GM23338 (cell line): ENCODE data around the gene FAM193B. TPM values are rescaled to one million over a fixed set of nuclear protein-coding genes. Genes with fewer than 3 reads are reported as not detected.

ENCODE experiments used
- ATAC-seq: fragments of 200-7000 bp; cut with Tn5 transposase; 3 replicates; pipeline ENCODE4 v1.9.1; 2020
- DNase-seq: peaks from one replicate; pipeline ENCODE4 v3.0.0-alpha.2; 2015; ENCODE audit warnings: low spot score
- H2AFZ ChIP-seq: fragments of 200-600 bp; sonication (generic); 2 replicates; pipeline ENCODE4 v1.8.0; 2016; ENCODE audit warnings: antibody characterized with exemption, mild to moderate bottlenecking, moderate library complexity
- H3F3A ChIP-seq: fragments of 200-600 bp; sonication (generic); replicated peaks from 2 replicates; pipeline ENCODE4 v1.8.0; 2017; ENCODE audit warnings: antibody characterized with exemption, mixed run types, low read depth
- H3K27ac ChIP-seq: fragments of 200-600 bp; sonication (generic); 2 replicates; pipeline ENCODE4 v1.6.1; 2016; ENCODE audit warnings: low read depth
- H3K27me3 ChIP-seq: fragments of 200-600 bp; sonication (generic); 2 replicates; pipeline ENCODE4 v1.8.0; 2016; ENCODE audit warnings: mild to moderate bottlenecking, mixed run types, moderate library complexity; ENCODE audit not compliant: insufficient read depth
- H3K36me3 ChIP-seq: fragments of 200-600 bp; sonication (generic); 2 replicates; pipeline ENCODE4 v1.8.0; 2016; ENCODE audit warnings: mild to moderate bottlenecking; ENCODE audit not compliant: insufficient read depth
- H3K4me1 ChIP-seq: fragments of 200-600 bp; sonication (generic); 2 replicates; pipeline ENCODE4 v1.8.0; 2016; ENCODE audit warnings: mild to moderate bottlenecking, moderate library complexity; ENCODE audit not compliant: insufficient read depth
- H3K4me2 ChIP-seq: fragments of 200-600 bp; sonication (generic); 2 replicates; pipeline ENCODE4 v1.7.1; 2017; ENCODE audit warnings: mixed run types
- H3K4me3 ChIP-seq: fragments of 200-600 bp; sonication (generic); 2 replicates; pipeline ENCODE4 v1.6.1; 2016; ENCODE audit warnings: mixed run types
- H3K79me2 ChIP-seq: fragments of 200-600 bp; sonication (generic); replicated peaks from 2 replicates; pipeline ENCODE4 v1.8.0; 2017; ENCODE audit warnings: mild to moderate bottlenecking; ENCODE audit not compliant: insufficient read depth
- H3K9me2 ChIP-seq: fragments of 200-600 bp; sonication (generic); 2 replicates; pipeline ENCODE4 v1.8.0; 2017; ENCODE audit not compliant: insufficient read depth
- H4K20me1 ChIP-seq: fragments of 200-600 bp; sonication (generic); replicated peaks from 2 replicates; pipeline ENCODE4 v1.8.0; 2017; ENCODE audit warnings: mild to moderate bottlenecking; ENCODE audit not compliant: insufficient read depth
- H3K27ac Mint-ChIP-seq: 2 replicates; pipeline ENCODE4 v1.8.0; 2020; ENCODE audit warnings: inconsistent platforms, mild to moderate bottlenecking, moderate library complexity, mixed read lengths
- H3K27me3 Mint-ChIP-seq: 3 replicates; pipeline ENCODE4 v1.8.0; 2022; ENCODE audit warnings: low read depth, mild to moderate bottlenecking, moderate library complexity, mixed read lengths, inconsistent platforms; ENCODE audit not compliant: insufficient read depth, poor library complexity
- H3K36me3 Mint-ChIP-seq: 3 replicates; pipeline ENCODE4 v1.8.0; 2021; ENCODE audit warnings: low read depth, mild to moderate bottlenecking, inconsistent platforms, moderate library complexity, mixed read lengths
- H3K4me1 Mint-ChIP-seq: 3 replicates; pipeline ENCODE4 v1.8.0; 2020; ENCODE audit warnings: mild to moderate bottlenecking, inconsistent platforms, mixed read lengths
- H3K4me3 Mint-ChIP-seq: 3 replicates; pipeline ENCODE4 v1.8.0; 2021; ENCODE audit warnings: moderate library complexity, mild to moderate bottlenecking, inconsistent platforms, mixed read lengths
- H3K9me3 Mint-ChIP-seq: 3 replicates; pipeline ENCODE4 v1.8.0; 2020; ENCODE audit warnings: moderate library complexity, mild to moderate bottlenecking, inconsistent platforms, mixed read lengths
- CREB1 ChIP-seq: fragments of 250-450 bp; sonication (Bioruptor Pico); IDR thresholded peaks from 2 replicates; pipeline ENCODE4 v1.5.0; 2020; ENCODE audit warnings: low read depth, mild to moderate bottlenecking, moderate library complexity
- EZH2 ChIP-seq: fragments of 200-600 bp; sonication (generic); IDR thresholded peaks from one replicate; pipeline ENCODE4 v1.8.0; 2017; ENCODE audit warnings: antibody characterized with exemption, mild to moderate bottlenecking, low read depth; ENCODE audit not compliant: unreplicated experiment
- EZH2phosphoT487 ChIP-seq: fragments of 200-600 bp; sonication (generic); IDR thresholded peaks from one replicate; pipeline ENCODE4 v1.8.1; 2018; ENCODE audit warnings: antibody characterized with exemption; ENCODE audit not compliant: unreplicated experiment
- JUNB ChIP-seq: IDR thresholded peaks from one replicate; pipeline ENCODE4 v1.6.1; 2016; ENCODE audit warnings: antibody characterized with exemption; ENCODE audit not compliant: unreplicated experiment
- NANOG ChIP-seq: IDR thresholded peaks from 2 replicates; pipeline ENCODE4 v1.6.1; 2016; ENCODE audit warnings: antibody characterized with exemption, borderline replicate concordance
- POLR2AphosphoS5 ChIP-seq: IDR thresholded peaks from 2 replicates; pipeline ENCODE4 v1.6.1; 2016; ENCODE audit warnings: antibody characterized with exemption, low read depth
- STAT1 ChIP-seq: IDR thresholded peaks from one replicate; pipeline ENCODE4 v1.6.1; 2016; ENCODE audit warnings: antibody characterized with exemption; ENCODE audit not compliant: unreplicated experiment
- ZNF114 ChIP-seq: fragments of 250-450 bp; sonication (Bioruptor Pico); IDR thresholded peaks from 2 replicates; pipeline ENCODE4 v1.5.0; 2020; ENCODE audit warnings: mild to moderate bottlenecking, moderate library complexity
- ZNF331 ChIP-seq: fragments of 250-450 bp; sonication (Bioruptor Pico); IDR thresholded peaks from 2 replicates; pipeline ENCODE4 v1.5.0; 2020; ENCODE audit warnings: low read depth, mild to moderate bottlenecking, moderate library complexity
- polyA plus RNA-seq: library from polyadenylated mRNA; unstranded; fragments of >200 nt; fragmentation: Nextera tagmentation; extraction: Ambion mirVana; gene quantifications from 2 replicates; pipeline ENCODE4 v1.2.1, GENCODE V29; 2016
- total RNA-seq: library from RNA; depleted of rRNA; stranded (reverse); fragments of >200 nt; shearing (Covaris generic); gene quantifications from 2 replicates; pipeline ENCODE4 v1.2.3, GENCODE V29; 2014
- TF ChIP-seq, protein P1 (sequence below): fragments of 250-450 bp; sonication (Bioruptor Pico); IDR thresholded peaks from 2 replicates; pipeline ENCODE4 v1.5.0; 2020; ENCODE audit warnings: mild to moderate bottlenecking, moderate library complexity
- TF ChIP-seq, protein P2 (sequence below): IDR thresholded peaks from 2 replicates; pipeline ENCODE4 v1.6.1; 2016; ENCODE audit warnings: antibody characterized with exemption
- TF ChIP-seq, protein P3 (sequence below): IDR thresholded peaks from one replicate; pipeline ENCODE4 v1.6.1; 2018; ENCODE audit warnings: antibody characterized with exemption; ENCODE audit not compliant: unreplicated experiment
- TF ChIP-seq, protein P4 (sequence below), 2 experiments: fragments of 200-600 bp in 1 of 2; sonication (generic) in 1 of 2; conservative IDR thresholded peaks; 2 replicates each; pipeline versions ENCODE4 v1.5.1 to v1.6.1; 2016 to 2017; ENCODE audit warnings: antibody characterized with exemption in 2 of 2, low read depth in 2 of 2, mild to moderate bottlenecking in 2 of 2, moderate library complexity in 1 of 2

Gene FAM193B
- total and polyA plus RNA-seq, 2 experiments from 2014 or later, result 44.4 to 58.6 TPM

DNA sequence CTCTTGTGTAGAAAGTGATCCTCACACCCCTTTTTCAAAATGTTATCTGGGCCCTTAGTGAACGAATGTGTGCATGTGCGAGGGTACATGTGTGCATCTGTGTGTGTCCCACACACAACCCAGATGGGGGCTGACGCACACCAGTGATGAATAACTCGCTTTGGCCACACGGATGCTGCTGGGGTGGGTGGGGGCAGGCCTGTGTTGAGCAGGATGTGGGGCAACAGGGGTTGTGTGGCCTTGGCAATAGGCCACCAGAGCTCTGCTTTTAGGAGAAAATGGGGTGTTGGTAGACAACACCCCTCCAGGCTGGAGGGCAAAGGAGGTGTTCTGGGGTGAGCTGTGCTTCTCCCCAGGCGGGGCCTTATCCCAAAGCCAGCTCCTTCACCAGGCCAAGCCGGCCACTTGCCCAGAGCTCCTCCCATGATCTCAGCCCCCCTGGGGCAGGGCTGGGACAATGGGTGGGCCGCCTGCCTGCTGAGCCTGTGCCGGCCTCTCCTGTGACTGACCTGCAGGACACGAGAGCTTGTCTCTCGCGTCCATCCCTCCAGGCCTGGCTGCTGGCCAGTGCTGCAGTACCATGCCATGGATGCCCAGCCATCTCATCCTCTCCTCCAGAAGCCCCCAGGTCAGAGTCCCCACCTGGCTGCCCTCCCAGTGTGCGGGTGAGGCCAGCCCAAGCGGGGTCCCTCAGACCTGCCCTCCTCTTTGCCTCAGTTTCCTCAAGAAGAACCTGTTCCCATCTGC, 82.6 kb downstream of the FAM193B start:
- no peak for DNase-seq
- H3K79me2 ChIP-seq, result peaks cover 50% of the 10 kb centered on the region
- H4K20me1 ChIP-seq, result peaks cover 37% of the 10 kb centered on the region

More for the DNA sequence above, 82.6 kb downstream of the FAM193B start:
- H3K27me3 Mint-ChIP-seq, result peaks cover 30% of the 10 kb centered on the region
- Histone ChIP-seq H3K27me3 (no peaks in the 10 kb centered on the region), H3F3A (peaks cover 38% of the 10 kb centered on the region), H2AFZ (no peak overlapping the region), H3K4me2 (peak overlapping the region; percentile 92), H3K27ac (peak overlapping the region; percentile 55; the same call in 1 of the 2 replicates), H3K4me3 (peak overlapping the region; percentile 97), H3K9me2 (no peaks in the 10 kb centered on the region), H3K36me3 (peaks cover 15% of the 10 kb centered on the region; the same call in 1 of the 2 replicates), H3K4me1 (peaks cover 54% of the 10 kb centered on the region)
- H3K9me3 Mint-ChIP-seq, result no peaks in the 10 kb centered on the region; the same call in 1 of the 3 replicates
- H3K4me1 Mint-ChIP-seq, result peaks cover 56% of the 10 kb centered on the region
- H3K27ac Mint-ChIP-seq, result peak overlapping the region; percentile 62
- no peak for TF ChIP-seq NANOG
- TF ChIP-seq ZNF331 (CRISPR knock-in tag), result no peak
- no peak for TF ChIP-seq EZH2phosphoT487
- no peak for TF ChIP-seq POLR2AphosphoS5
- no peak for TF ChIP-seq EZH2
- TF ChIP-seq, protein P1, sequence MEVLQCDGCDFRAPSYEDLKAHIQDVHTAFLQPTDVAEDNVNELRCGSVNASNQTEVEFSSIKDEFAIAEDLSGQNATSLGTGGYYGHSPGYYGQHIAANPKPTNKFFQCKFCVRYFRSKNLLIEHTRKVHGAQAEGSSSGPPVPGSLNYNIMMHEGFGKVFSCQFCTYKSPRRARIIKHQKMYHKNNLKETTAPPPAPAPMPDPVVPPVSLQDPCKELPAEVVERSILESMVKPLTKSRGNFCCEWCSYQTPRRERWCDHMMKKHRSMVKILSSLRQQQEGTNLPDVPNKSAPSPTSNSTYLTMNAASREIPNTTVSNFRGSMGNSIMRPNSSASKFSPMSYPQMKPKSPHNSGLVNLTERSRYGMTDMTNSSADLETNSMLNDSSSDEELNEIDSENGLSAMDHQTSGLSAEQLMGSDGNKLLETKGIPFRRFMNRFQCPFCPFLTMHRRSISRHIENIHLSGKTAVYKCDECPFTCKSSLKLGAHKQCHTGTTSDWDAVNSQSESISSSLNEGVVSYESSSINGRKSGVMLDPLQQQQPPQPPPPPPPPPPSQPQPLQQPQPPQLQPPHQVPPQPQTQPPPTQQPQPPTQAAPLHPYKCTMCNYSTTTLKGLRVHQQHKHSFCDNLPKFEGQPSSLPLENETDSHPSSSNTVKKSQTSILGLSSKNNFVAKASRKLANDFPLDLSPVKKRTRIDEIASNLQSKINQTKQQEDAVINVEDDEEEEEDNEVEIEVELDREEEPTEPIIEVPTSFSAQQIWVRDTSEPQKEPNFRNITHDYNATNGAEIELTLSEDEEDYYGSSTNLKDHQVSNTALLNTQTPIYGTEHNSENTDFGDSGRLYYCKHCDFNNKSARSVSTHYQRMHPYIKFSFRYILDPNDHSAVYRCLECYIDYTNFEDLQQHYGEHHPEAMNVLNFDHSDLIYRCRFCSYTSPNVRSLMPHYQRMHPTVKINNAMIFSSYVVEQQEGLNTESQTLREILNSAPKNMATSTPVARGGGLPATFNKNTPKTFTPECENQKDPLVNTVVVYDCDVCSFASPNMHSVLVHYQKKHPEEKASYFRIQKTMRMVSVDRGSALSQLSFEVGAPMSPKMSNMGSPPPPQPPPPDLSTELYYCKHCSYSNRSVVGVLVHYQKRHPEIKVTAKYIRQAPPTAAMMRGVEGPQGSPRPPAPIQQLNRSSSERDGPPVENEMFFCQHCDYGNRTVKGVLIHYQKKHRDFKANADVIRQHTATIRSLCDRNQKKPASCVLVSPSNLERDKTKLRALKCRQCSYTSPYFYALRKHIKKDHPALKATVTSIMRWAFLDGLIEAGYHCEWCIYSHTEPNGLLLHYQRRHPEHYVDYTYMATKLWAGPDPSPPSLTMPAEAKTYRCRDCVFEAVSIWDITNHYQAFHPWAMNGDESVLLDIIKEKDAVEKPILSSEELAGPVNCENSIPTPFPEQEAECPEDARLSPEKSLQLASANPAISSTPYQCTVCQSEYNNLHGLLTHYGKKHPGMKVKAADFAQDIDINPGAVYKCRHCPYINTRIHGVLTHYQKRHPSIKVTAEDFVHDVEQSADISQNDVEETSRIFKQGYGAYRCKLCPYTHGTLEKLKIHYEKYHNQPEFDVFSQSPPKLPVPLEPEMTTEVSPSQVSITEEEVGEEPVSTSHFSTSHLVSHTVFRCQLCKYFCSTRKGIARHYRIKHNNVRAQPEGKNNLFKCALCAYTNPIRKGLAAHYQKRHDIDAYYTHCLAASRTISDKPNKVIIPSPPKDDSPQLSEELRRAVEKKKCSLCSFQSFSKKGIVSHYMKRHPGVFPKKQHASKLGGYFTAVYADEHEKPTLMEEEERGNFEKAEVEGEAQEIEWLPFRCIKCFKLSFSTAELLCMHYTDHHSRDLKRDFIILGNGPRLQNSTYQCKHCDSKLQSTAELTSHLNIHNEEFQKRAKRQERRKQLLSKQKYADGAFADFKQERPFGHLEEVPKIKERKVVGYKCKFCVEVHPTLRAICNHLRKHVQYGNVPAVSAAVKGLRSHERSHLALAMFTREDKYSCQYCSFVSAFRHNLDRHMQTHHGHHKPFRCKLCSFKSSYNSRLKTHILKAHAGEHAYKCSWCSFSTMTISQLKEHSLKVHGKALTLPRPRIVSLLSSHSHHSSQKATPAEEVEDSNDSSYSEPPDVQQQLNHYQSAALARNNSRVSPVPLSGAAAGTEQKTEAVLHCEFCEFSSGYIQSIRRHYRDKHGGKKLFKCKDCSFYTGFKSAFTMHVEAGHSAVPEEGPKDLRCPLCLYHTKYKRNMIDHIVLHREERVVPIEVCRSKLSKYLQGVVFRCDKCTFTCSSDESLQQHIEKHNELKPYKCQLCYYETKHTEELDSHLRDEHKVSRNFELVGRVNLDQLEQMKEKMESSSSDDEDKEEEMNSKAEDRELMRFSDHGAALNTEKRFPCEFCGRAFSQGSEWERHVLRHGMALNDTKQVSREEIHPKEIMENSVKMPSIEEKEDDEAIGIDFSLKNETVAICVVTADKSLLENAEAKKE (CRISPR knock-in tag), result no peak
- TF ChIP-seq CREB1 (CRISPR knock-in tag), result no peak
- no peak for TF ChIP-seq JUNB
- TF ChIP-seq, protein P2, sequence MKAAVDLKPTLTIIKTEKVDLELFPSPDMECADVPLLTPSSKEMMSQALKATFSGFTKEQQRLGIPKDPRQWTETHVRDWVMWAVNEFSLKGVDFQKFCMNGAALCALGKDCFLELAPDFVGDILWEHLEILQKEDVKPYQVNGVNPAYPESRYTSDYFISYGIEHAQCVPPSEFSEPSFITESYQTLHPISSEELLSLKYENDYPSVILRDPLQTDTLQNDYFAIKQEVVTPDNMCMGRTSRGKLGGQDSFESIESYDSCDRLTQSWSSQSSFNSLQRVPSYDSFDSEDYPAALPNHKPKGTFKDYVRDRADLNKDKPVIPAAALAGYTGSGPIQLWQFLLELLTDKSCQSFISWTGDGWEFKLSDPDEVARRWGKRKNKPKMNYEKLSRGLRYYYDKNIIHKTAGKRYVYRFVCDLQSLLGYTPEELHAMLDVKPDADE, result no peak
- no peak for TF ChIP-seq STAT1
- TF ChIP-seq, protein P3, sequence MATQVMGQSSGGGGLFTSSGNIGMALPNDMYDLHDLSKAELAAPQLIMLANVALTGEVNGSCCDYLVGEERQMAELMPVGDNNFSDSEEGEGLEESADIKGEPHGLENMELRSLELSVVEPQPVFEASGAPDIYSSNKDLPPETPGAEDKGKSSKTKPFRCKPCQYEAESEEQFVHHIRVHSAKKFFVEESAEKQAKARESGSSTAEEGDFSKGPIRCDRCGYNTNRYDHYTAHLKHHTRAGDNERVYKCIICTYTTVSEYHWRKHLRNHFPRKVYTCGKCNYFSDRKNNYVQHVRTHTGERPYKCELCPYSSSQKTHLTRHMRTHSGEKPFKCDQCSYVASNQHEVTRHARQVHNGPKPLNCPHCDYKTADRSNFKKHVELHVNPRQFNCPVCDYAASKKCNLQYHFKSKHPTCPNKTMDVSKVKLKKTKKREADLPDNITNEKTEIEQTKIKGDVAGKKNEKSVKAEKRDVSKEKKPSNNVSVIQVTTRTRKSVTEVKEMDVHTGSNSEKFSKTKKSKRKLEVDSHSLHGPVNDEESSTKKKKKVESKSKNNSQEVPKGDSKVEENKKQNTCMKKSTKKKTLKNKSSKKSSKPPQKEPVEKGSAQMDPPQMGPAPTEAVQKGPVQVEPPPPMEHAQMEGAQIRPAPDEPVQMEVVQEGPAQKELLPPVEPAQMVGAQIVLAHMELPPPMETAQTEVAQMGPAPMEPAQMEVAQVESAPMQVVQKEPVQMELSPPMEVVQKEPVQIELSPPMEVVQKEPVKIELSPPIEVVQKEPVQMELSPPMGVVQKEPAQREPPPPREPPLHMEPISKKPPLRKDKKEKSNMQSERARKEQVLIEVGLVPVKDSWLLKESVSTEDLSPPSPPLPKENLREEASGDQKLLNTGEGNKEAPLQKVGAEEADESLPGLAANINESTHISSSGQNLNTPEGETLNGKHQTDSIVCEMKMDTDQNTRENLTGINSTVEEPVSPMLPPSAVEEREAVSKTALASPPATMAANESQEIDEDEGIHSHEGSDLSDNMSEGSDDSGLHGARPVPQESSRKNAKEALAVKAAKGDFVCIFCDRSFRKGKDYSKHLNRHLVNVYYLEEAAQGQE, result no peak
- no peak for TF ChIP-seq ZNF114 (CRISPR knock-in tag)
- TF ChIP-seq, protein P4, sequence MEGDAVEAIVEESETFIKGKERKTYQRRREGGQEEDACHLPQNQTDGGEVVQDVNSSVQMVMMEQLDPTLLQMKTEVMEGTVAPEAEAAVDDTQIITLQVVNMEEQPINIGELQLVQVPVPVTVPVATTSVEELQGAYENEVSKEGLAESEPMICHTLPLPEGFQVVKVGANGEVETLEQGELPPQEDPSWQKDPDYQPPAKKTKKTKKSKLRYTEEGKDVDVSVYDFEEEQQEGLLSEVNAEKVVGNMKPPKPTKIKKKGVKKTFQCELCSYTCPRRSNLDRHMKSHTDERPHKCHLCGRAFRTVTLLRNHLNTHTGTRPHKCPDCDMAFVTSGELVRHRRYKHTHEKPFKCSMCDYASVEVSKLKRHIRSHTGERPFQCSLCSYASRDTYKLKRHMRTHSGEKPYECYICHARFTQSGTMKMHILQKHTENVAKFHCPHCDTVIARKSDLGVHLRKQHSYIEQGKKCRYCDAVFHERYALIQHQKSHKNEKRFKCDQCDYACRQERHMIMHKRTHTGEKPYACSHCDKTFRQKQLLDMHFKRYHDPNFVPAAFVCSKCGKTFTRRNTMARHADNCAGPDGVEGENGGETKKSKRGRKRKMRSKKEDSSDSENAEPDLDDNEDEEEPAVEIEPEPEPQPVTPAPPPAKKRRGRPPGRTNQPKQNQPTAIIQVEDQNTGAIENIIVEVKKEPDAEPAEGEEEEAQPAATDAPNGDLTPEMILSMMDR (conservative IDR thresholded peaks at IDR 0.05; ENCODE audit: low read depth in 2 of 2), result no peak
- H3K36me3 Mint-ChIP-seq, result peaks cover 53% of the 10 kb centered on the region
- peak overlapping the region; percentile 83 for H3K4me3 Mint-ChIP-seq
- ATAC-seq, result no peak
